GM23338 (cell line): ENCODE measurements around the gene NTM.

Experiments used
- CREB1 ChIP-seq: fragments of 250-450 bp; sonication (Bioruptor Pico); IDR thresholded peaks from 2 replicates; pipeline ENCODE4 v1.5.0; 2020; ENCODE audit warnings: low read depth, mild to moderate bottlenecking, moderate library complexity
- CTCF ChIP-seq, 2 experiments: fragments of 200-600 bp in 1 of 2; sonication (generic) in 1 of 2; conservative IDR thresholded peaks; 2 replicates each; pipeline versions ENCODE4 v1.5.1 to v1.6.1; 2016 to 2017; ENCODE audit warnings: antibody characterized with exemption in 2 of 2, low read depth in 2 of 2, mild to moderate bottlenecking in 2 of 2, moderate library complexity in 1 of 2
- POLR2AphosphoS5 ChIP-seq: IDR thresholded peaks from 2 replicates; pipeline ENCODE4 v1.6.1; 2016; ENCODE audit warnings: antibody characterized with exemption, low read depth

GRCh38 chr11:132278801-132279574, 908.6 kb downstream of the NTM start:
- peak; percentile 69 to 82 for TF ChIP-seq CTCF (conservative IDR thresholded peaks at IDR 0.05; ENCODE audit: low read depth in 2 of 2)
- TF ChIP-seq POLR2AphosphoS5, result no peak
- no peak for TF ChIP-seq CREB1
